NCI-H1092 treated with DMSO at 0.1 percent for 48 hours (cell line): Measurements from ENCODE around the gene SEPTIN2.
"Not testable (repeated sequence)": the region's sequence is repeated elsewhere in the genome, so short reads cannot be mapped to it uniquely, and the experiment has no call there.

Experiments used
- DNase-seq: peaks from one replicate; lab custom pipeline; 2025; lab: John Stamatoyannopoulos, UW

SEPTIN2 gene

DNA sequence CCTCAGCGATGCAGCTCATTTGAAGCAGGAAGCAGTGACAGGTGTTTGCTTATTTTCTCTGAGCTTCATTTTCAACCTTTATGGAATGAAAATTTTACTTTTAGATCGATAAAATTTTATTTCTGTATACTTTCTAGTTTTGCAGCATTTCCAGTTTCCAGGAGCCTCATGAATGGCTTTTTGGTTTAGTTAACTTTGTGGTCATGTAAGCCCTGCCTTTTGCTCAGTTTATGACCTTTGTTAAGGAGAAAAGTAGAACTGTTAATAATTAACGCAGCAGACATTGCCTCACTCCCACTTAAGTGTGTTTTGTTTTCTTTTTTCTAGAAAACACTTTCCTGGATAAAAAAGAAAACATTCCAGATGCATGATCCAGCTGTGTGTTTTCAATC, 35.9 kb downstream of the SEPTIN2 start:
- no peak for DNase-seq

DNA sequence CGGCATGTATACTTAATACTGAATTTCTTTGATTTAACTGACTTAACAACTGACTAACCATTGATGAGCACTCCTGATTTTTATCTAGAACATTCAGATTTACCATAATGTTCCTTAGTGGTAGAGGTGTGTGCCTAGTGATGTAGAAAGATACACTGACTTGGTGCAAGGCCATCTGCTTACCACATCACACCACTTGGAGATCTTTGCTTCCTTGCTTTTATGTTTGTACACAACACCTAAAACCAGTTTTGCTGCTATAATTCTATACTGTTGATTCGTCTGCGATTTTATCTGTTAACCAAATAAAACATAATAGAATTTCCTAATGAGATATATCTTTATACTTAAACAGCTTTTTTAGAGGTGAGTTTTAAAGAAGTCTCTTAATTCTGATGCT, 36.5 kb downstream of the SEPTIN2 start:
- no peak for DNase-seq

DNA sequence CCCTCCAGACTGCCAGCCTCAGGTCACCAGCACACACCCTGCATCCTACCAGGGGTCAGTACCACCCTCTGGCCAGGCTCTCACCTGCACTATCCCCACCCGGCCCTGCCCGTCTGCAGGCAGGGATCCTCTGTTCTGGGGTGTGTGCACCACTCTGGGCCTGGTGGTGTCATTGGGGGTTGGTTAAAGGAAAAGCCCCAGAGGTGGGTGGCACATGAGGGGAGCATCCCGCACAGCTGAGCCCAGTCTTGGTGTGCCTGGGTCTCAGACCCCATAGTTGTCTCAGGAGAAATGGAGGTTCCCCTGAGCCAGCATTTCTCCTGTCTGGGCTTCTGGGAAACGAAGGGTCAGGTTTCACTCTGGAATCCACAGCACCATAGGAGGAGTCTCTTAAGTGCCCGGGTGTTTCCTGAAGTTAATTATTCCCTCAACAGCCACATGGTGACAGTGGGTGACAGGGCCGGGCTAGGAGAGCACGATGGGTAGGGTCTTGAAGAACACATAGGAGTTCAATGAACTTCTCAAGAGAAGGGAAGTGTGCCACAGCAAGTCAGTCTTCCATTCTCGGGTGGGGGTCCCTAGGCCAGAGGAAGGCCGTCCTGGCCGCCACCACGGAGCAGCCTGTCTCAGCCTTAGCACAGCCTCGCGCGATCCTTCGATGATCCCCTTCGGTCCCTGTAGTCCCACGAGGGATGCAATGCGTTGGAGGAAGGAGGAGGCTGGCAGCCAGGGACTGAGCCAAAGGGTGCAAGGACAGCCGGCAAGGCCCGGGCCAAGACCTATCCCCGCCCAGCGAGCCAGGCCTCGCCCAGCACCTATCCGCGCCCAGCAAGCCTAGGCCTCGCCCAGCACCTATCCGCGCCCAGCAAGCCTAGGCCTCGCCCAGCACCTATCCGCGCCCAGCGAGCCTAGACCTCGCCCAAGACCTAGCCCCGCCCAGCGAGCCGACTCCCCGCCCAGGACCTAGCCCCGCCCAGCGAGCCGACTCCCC, 39.2 kb downstream of the SEPTIN2 start:
- no peak for DNase-seq

DNA sequence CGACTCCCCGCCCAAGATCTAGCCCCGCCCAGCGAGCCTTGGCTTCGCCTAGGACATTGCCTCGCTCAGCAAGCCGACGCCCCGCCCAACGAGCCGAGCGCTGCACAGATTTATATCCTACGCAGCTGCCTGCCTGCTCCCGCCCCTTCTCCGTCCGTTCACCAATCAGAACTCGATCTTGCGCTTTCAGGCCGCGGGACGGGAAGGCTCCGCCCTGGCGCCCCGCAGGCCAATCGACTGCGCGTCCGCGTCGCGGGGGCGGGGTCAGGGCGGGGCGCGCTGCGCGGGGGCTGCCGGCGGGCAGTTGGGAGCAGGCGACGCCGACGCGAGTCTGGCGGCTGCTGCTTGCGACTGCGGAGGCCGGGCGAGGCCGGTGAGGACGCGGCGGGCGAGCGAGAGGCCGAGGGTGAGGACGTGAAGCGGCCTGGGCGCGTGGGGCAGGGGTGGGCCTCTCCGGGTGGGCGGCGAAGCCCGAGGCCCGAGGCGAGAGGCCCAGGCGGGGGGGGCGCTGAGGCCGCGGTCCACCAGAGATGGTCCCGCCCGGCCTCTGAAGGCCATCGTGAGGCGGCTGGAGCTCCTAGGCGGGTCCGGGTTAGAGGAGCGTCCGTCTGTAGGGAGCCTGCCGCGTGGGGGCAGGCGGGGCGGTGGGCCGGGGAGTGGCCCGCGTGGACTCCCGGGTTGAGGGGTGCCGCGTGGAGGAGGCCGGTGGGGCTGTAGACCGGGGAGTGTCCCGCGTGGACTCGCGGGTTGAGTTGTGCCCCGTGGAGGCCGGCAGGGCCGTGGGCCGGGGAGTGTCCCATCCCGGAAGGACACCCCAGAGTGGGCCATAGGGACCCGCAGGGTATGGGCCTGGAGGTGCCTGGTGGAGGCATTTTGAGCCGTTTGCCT, 40.5 kb downstream of the SEPTIN2 start, which contains the start of gene FARP2:
FARP2 (plus strand) TSS at position 303 of the 888 bp plus-strand sequence. CDS start 16,823 bp downstream, outside the sequence.
- DNase-seq, result peak; percentile 95

DNA sequence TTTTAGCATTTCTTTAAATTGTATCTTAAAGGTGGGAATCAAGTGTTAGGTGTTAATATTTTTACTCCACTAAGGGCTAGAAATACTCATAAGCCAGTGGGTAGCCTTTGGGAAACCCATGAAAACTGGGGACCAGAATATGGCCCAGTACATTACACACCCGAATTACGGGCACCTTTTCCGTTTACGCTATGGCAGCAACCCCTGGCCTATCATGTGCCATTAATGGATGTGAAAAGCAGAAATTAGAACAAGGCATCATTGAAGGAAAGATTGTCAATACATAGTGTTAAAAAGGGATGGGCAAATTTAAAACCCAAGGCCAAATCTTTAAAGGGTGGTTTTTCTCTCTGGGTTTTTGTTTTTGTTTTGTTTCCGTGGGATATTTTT, 41.1 kb downstream of the SEPTIN2 start:
- no peak for DNase-seq

DNA sequence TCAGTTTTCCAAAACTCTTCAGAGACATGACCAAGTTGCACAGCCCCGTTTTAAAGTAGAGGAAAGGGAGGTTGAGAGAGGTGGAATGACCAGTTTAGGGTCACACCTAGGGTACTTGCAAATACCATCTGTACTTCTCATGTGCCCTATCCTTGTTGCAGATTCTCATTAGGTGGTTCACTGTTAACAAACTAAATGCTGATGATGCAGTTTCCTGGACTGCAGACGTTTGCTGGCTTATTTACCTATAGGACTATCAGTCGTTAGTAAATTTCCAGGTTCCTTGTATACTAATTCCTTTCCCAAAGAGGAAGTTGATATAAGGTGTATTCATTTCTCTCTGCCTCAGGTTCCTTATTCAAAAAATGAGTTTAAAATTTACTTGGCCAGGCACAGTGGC, 41.8 kb downstream of the SEPTIN2 start:
- no peak for DNase-seq

DNA sequence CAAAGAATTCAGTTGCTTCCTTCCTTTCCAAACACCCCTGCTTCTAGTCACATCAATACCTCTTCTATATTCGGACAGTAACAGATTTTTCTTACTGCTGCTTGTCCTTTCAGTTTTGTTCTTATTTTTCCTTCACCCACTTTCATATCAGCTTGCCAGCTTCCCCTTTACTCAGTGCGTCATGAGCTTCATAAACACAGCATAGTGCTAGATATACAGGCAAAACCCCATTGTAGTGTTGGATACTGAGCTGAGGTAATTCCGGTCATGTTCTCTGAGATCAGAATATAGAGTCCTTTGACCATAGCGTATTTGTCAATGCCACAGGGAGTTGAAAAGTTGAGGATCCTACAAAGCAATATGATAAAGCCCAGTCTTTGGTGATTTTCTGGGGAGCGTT, 42.7 kb downstream of the SEPTIN2 start:
- no peak for DNase-seq

DNA sequence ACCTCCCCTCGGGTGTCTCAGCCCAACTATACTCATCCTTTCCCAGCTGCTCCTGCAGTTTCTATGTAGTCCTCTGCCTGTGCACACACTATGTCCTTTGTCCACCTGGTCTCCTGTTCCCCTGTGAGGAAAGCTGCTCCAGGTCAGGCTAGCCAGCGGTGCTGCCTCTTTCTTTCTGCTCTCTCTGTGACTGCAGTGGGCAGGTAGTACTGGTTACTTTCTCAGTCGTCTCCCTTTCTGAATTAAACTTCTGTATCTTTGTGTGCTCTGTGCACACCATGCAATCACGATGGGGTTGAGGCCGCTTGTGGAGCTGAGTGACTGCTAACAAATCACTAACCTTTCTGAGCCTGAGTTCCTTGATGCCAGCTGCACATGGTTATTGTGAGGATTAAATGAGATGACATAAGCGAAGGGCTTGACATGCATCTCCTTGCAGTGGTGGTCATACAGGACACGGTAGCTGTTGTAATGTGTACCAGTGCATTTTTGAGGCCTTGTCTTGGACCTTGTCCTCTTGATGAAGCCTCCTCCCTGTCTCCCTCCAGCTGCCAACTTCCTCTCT, 43.8 kb downstream of the SEPTIN2 start:
- DNase-seq, result no peak

DNA sequence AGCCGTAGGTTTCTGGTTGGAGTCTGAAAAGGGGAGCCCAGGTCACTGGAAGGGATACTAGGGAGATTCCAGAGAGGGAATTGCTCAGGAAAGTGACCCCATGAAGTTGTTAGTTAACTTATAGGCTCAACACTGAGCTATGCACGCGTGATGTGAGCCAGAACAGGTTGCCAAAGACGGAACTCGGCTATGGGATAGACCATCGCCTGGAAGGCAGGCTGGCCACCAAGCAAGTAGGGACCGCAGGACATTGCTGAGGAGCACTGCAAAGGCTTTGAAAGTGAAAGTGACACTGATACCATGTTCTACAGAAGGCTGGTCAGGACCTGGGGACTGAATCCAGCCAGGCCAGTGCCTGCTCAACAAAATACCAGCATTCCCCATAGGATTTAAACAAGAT, 47.7 kb downstream of the SEPTIN2 start:
- DNase-seq, result no peak

DNA sequence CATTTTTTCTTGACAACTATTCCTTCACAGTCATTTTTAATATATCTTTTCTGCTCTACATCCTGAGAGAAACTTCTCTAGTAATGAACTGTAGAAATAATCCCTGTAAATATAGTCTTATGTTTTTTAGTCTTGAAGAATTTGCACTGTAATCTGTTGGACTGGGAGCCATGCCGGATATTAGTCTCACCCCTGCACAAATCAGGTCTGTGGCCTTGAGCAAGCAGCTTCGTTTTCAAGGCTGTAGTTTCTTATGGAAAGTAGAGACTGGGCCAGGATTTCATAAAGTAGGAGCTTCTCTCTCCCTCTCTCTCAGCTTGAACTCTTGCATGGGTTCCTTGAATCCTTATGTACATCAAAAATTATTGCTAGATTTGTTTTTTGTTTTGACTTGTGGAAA, 49.1 kb downstream of the SEPTIN2 start:
- DNase-seq, result no peak

DNA sequence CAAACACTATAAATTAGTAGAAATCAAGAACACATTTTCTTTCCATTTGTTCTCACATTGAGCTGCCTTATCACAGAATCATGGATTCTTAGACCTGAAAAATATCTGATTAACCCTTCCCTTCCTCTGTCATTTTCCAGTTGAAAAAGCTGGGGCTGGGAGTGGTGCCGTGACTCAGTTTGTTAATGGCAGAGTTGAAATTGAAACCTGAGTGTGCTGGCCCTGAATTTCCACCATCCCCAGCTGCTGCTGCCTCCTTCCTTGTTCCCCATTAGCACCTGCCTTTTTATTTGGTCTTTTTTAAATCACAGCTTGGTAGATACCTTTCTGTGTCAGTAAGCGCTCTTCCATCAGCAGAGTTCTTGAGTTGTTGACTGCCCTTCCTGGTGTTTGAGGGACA, 51.0 kb downstream of the SEPTIN2 start:
- DNase-seq, result no peak

DNA sequence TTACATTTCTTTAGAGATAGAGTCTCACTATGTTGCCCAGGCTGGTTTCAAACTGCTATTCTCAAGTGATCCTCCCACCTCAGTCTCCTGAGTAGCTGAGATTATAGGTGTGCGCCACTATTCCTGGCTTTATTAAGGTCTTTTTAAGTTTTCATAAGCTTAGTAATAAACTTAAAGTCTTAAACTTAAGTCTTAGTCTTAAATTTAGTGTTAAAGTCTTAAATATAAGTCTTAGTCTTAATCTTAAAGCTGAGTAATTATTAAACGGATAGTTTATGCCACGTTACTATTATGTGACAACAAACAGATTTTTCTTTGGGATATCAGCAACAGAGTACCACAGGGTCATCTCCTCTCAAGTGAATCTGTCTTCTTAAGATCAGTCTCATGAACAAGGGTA, 52.9 kb downstream of the SEPTIN2 start:
- DNase-seq, result no peak

DNA sequence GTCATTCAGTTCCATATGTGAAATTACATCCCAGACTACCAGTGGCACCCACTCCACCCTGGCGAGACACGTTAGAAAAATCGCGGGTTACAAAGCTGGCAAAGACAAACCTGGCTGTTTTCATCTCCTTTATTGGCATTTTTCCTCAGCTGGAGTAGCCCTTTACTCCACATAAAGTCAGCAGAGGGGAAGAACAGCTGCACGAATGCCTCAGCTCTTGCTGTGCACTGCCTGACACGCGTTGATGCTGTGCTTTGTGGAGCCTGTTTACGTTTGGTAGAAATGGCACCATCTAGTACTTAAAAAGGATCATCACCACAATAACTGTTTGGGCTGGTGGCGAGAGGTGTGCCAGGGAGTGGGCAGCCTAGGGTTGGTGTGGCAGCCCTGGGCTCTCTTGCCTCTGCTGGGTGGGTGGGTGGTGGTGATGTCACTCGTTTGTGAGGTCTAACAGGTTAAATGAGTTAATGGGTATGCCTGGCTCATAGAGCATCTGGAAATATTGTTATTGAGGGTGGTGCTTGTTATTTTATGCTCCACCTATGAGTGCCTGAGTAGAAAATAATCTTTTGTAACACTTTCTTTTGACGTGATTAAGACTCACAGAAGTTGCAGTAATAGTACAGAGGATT, 56.8 kb downstream of the SEPTIN2 start:
- DNase-seq, result peak; percentile 18

DNA sequence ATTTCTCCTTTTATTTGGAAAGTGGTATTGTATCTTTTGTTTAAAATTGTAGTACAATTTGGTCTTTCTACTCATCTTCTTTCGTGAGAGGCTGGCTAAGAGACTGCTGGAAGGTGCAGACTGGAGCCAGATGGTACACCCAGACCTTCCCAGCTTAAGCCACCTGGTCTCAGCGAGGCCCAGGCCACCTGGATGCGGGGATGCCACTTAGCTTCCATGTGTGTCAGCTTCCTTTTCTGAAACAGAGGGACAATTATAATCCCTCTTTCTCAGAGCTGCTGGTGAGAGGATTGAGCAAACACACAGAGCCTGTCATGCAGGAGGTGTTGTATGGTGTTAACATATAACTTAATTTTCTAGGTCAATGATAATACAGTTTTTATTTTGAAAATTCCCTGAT, 57.7 kb downstream of the SEPTIN2 start:
- DNase-seq, result no peak

DNA sequence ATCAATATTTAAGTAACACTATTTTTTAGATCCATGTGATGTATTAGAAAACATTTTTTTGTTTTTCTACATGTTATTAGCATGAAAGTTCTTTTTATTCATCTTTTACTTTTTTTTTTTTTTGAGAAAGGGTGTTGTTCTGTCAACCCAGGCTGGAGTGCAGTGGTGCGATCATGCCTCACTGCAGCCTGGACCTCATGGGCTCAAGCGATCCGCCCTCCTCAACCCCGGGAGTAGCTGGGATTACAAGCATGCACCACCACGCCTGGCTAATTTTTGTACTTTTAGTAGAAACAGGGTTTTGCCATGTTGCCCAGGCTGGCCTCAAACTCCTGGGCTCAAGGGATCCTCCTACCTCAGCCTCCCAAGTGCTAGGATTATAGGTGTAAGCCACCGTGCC, 58.2 kb downstream of the SEPTIN2 start:
- DNase-seq, result not testable (repeated sequence)

DNA sequence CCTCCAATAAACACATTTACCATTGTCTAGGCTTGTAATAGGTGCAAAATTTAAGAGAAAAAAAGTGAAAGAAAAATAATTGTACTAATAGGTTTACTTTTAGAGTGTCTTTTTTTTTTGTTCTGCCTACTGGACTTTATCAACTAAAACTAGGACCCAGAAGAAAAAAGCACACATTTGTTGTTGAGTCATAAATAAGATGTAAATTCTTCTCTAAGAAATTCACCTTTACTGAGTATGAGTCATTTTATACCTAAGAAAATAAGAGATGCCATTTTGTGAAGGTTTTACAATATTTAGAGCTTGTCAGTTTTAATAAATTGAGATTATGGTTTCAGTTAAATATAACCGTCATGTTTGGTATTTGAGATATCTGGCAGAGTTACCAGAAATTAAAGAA, 59.6 kb downstream of the SEPTIN2 start:
- no peak for DNase-seq

DNA sequence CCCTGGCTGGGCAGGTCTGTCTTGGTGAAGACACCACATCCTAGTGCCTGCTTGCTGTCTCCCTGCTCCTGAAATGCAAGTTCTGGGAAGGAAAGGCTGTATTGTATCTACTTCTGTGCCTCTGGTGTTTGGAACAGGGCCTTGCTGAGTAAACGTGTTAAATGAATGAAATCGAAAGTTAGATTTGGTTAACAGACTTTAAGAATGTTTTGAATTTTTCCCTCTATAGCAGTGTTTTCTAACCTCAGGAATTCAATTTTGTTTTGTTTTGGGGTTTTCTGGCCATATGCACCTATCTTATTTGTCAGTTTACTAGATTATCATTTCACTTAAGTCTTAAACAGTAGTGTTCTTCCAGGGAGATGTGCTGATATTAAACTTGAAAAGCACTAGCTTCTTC, 61.1 kb downstream of the SEPTIN2 start:
- no peak for DNase-seq

DNA sequence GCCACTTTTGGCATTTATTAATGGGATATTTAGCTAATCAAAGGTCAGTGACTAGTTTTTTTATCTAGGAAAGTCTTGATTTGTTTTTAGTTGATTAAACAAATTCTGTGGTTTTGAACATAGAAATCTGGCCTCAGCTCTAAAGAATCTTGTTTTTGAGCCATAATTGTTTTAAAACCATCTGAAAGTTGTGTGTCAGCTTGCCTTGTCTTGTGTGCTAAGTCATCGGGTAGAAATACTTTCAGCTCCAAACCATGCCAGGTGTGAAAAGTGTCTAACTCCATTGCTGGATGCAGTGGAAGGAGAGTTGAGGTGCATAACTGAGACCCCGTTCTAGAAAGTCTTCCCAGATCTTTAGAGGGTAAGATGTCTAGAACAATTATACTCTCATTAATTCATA, 63.1 kb downstream of the SEPTIN2 start:
- no peak for DNase-seq

DNA sequence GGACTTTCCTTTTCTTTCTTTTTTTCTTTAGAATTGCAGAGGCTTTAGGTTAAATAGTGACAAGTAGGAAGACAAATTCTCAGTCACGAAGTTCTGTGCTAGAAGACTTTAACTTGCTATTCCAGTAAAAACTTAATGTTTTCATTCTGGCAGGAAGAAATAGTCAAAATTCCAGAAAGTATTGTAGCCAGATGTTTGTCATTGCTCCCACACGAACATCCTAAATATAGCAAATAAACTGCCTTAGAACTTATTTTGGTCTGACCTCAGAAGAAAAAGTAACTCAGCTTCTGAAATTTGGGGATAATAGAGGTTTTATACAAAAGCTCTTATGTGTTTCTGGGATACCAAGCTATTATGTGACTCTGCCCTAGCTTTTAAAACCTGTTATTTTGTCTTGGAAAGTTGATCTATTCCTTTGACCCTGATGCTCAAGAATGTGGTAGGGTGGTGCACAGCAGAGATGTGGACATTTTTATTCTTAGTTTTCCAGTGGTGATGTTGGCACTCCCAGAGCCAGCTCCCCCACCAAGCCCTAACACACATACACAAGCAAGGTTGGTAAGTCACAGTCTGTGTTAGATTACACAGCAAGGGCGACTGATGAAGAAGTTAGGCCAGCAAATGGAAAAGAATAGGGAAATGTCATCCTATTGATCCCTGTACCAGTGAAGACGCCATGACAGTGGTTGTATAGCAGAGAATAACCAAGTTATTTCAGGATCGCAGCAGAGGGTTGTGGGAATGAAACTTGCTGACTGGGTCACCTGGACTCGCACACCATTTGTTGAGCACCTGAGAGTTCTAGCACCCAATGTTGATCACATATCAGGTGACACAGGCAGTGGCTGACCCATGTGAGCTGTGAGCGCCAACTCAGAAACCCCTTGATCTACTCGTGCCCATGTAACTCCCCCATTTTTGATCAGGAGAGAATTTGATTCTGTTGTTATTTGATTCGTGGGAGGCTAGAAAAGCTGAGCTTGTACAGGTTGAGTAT, 64.1 kb downstream of the SEPTIN2 start:
- DNase-seq, result no peak

DNA sequence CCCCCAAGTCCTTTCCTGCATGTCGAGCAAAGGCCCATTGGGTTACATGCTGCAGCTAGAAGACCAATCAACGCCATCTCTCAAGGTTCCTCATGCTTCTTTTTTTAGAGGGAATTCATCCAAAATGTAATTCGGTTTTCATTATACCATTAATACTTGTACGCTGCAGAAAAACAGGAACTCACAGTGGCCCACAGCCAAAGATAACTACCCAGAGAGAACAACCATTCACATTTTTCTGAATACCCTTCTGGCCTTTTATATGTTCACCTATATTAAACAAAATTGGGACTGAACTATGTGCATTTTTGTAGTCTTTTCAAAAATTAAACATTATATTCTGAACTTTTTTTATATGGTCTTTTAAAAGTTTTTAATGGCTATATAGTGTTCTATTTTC, 66.1 kb downstream of the SEPTIN2 start:
- DNase-seq, result no peak

DNA sequence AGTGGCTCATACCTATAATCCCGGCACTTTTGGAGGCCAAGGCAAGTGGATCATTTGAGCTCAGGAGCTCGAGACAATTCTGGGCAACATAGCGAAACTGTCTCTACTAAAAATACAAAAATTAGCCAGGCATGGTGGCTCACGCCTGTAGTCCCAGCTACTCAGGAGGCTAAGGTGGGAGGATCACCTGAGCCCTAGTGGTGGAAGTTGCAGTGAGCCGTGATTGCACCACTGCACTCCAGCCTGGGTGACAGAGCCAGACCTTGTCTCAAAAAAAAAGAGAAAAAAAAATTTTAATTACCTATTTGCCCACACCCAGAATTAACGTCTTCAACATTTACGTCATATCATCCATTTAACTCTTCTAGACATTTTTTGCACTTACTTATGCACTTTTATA, 69.7 kb downstream of the SEPTIN2 start:
- DNase-seq, result not testable (repeated sequence)
